Measurements from ENCODE around the gene TAS2R50. TPM values are rescaled to one million over a fixed set of nuclear protein-coding genes. Genes with fewer than 3 reads are reported as not detected.
A peak's percentile ranks its signal among the peaks of the same experiment; 100 is the strongest.
"Not testable (repeated sequence)": the region's sequence is repeated elsewhere in the genome, so short reads cannot be mapped to it uniquely, and the experiment has no call there.

TAS2R50 gene
- under 1 TPM in 1 of 3 donors, not detected in 2; 0.35 TPM for total RNA-seq

DNA sequence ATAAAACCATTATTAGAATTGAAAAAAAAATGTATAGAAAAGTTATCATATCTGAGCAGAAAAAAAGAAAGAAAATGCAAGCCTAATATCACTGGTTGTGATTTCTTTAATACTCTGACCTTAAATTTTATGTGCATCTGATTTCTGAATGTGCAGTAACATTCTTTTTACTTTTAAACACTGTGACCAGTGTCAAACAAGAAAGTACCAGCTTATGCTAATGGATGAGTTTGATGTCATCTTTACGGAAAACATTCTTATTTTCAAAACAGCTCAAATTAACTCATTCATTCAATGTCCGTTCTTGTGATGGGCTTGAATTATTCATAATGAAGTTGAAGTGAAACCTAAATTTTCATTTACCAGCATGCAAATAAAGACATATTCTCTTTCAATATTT is at the start of gene TAS2R50:
Gene TAS2R50 (minus strand): TSS at position 101 of the 400 bp plus-strand sequence. CDS start 52 bp downstream, at position 49.
- ATAC-seq, result no peak
- no peak within 1 kb of the TSS for H3K4me3 Mint-ChIP-seq

GRCh38 chr12:11033959-11034358 is 47.2 kb upstream of the TAS2R50 start:
- not testable (repeated sequence) for H3K4me3 Mint-ChIP-seq; H3K27me3 Mint-ChIP-seq (ENCODE audit: low read depth); H3K9me3 Mint-ChIP-seq; DNase-seq; H3K4me1 Mint-ChIP-seq (ENCODE audit: low read depth)
- ATAC-seq, result peak; percentile 56 to 78
- H3K36me3 Mint-ChIP-seq (ENCODE audit: insufficient read depth), result peaks cover 29% of the 10 kb centered on the region

More for the DNA sequence above, at the start of gene TAS2R50:
- peaks cover 19% of the 10 kb centered on the region for H3K4me1 Mint-ChIP-seq (ENCODE audit: low read depth)
- no peaks in the 10 kb centered on the region for H3K27me3 Mint-ChIP-seq (ENCODE audit: low read depth)
- peaks cover 13% of the 10 kb centered on the region for H3K36me3 Mint-ChIP-seq (ENCODE audit: insufficient read depth)
- no peak for DNase-seq
- no peaks in the 10 kb centered on the region for H3K9me3 Mint-ChIP-seq

- no peak for ATAC-seq
- H3K36me3 Mint-ChIP-seq (ENCODE audit: insufficient read depth), result peaks cover 35% of the 10 kb centered on the region
- H3K9me3 Mint-ChIP-seq, result no peaks in the 10 kb centered on the region
- DNase-seq, result no peak
- H3K27me3 Mint-ChIP-seq (ENCODE audit: low read depth), result no peaks in the 10 kb centered on the region
- peaks cover 2% of the 10 kb centered on the region for H3K4me1 Mint-ChIP-seq (ENCODE audit: low read depth)
- H3K4me3 Mint-ChIP-seq, result no peak within 1 kb of the TSS
Observed at GRCh38 chr12:11031307-11031706, 44.6 kb upstream of the TAS2R50 start, which contains the start of gene TAS2R31. Gene TAS2R31, minus strand, starts transcription at chr12:11031407. Its CDS starts 72 bp downstream, at chr12:11031335.

- Mint-ChIP-seq H3K4me3 (no peak overlapping the region), H3K27me3 (ENCODE audit: low read depth) (no peaks in the 10 kb centered on the region), H3K4me1 (ENCODE audit: low read depth) (peaks cover 4% of the 10 kb centered on the region), H3K9me3 (peaks cover 8% of the 10 kb centered on the region), H3K36me3 (ENCODE audit: insufficient read depth) (peaks cover 33% of the 10 kb centered on the region)
- no peak for ATAC-seq
- no peak for DNase-seq
Observed at GRCh38 chr12:11026118-11026517, 39.4 kb upstream of the TAS2R50 start.

- H3K9me3 Mint-ChIP-seq, result peaks cover 8% of the 10 kb centered on the region
- H3K36me3 Mint-ChIP-seq (ENCODE audit: insufficient read depth), result peaks cover 24% of the 10 kb centered on the region
- no peak overlapping the region for H3K4me3 Mint-ChIP-seq
- ATAC-seq, result no peak
- DNase-seq, result no peak
- no peaks in the 10 kb centered on the region for H3K27me3 Mint-ChIP-seq (ENCODE audit: low read depth)
- H3K4me1 Mint-ChIP-seq (ENCODE audit: low read depth), result peaks cover 2% of the 10 kb centered on the region
Observed at GRCh38 chr12:11023387-11023786, 36.7 kb upstream of the TAS2R50 start.

DNA sequence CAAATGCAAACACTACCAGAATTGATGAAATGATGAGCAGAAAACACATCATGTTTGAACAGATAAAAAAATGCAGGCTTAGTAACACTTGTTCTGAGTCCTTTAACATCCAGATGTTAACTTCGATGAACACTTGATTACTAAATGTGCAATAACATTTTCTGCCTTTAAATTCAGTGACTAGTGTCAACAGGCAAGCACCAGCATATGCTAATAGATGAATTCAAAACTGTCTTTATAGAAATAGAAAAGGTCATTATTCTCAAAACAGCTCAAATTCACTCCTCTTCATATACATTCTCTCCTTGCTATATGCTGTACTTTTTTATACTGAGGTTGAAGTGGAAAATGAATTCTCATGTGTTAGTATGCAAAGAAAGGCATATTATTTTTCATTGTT is 35.8 kb upstream of the TAS2R50 start, which contains the start of gene TAS2R19:
Gene TAS2R19 (minus strand): TSS at position 101 of the 400 bp plus-strand sequence. CDS start 49 bp downstream, at position 52.
- Mint-ChIP-seq H3K9me3 (peaks cover 8% of the 10 kb centered on the region), H3K4me1 (ENCODE audit: low read depth) (peaks cover 2% of the 10 kb centered on the region), H3K27me3 (ENCODE audit: low read depth) (no peaks in the 10 kb centered on the region), H3K36me3 (ENCODE audit: insufficient read depth) (peaks cover 19% of the 10 kb centered on the region), H3K4me3 (no peak within 1 kb of the TSS)
- ATAC-seq (no peak), DNase-seq (no peak)

DNA sequence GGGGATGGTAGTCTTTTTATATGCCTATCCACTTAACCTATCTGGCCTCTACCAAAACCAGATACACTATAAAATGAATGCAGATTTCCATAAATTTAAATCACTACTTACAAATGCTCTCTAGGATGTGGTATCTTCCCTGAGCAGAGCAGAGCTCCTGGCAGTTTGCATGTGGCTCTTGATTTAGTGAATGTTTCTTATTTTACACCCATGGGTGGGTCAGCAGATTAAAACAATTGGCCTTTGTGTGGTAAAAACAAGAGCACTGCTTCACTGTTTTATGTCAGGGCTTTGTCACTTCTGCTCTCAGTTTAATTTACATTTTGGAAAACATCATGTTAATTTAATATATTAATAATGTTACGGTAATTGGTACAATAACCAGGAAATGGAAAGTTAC is 30.2 kb upstream of the TAS2R50 start:
- ATAC-seq (no peak), DNase-seq (no peak)
- Mint-ChIP-seq H3K4me3 (no peak overlapping the region), H3K36me3 (ENCODE audit: insufficient read depth) (peaks cover 16% of the 10 kb centered on the region), H3K9me3 (no peaks in the 10 kb centered on the region), H3K27me3 (ENCODE audit: low read depth) (no peaks in the 10 kb centered on the region), H3K4me1 (ENCODE audit: low read depth) (no peaks in the 10 kb centered on the region)

GRCh38 chr12:11015775-11016430 is 29.2 kb upstream of the TAS2R50 start:
- H3K36me3 Mint-ChIP-seq (ENCODE audit: insufficient read depth), result peaks cover 13% of the 10 kb centered on the region
- H3K27me3 Mint-ChIP-seq (ENCODE audit: low read depth), result no peaks in the 10 kb centered on the region
- H3K4me1 Mint-ChIP-seq (ENCODE audit: low read depth), result no peaks in the 10 kb centered on the region
- ATAC-seq (no peak), DNase-seq (no peak)
- no peaks in the 10 kb centered on the region for H3K9me3 Mint-ChIP-seq
- H3K4me3 Mint-ChIP-seq, result no peak overlapping the region

- no peak for ATAC-seq
- Mint-ChIP-seq H3K4me3 (no peak overlapping the region), H3K36me3 (ENCODE audit: insufficient read depth) (peaks cover 13% of the 10 kb centered on the region), H3K4me1 (ENCODE audit: low read depth) (no peaks in the 10 kb centered on the region), H3K9me3 (no peaks in the 10 kb centered on the region), H3K27me3 (ENCODE audit: low read depth) (no peaks in the 10 kb centered on the region)
- no peak for DNase-seq
Observed at GRCh38 chr12:11014234-11014633, 27.5 kb upstream of the TAS2R50 start.

DNA sequence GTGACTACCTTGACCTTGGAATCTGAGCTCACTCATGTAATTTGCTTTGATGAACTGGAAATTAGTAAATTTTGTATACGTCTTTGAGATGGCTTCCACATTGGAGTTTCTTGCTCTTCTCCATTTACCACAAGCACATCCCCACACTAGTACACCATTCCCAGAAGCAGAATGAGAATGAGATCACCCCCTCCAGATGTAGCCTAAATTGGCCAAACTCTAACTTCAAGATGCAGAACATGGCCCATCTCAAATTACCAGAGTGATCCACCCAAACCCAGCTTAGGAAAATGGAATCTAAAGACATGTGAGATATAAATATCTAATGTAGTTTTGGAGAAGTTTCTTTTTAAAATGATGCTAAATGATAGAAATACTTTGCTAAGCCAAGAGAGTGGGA is 20.9 kb upstream of the TAS2R50 start:
- no peaks in the 10 kb centered on the region for H3K27me3 Mint-ChIP-seq (ENCODE audit: low read depth)
- ATAC-seq (no peak), DNase-seq (no peak)
- H3K9me3 Mint-ChIP-seq, result no peaks in the 10 kb centered on the region
- H3K4me3 Mint-ChIP-seq, result no peak overlapping the region
- H3K4me1 Mint-ChIP-seq (ENCODE audit: low read depth), result no peaks in the 10 kb centered on the region
- peaks cover 16% of the 10 kb centered on the region for H3K36me3 Mint-ChIP-seq (ENCODE audit: insufficient read depth)

DNA sequence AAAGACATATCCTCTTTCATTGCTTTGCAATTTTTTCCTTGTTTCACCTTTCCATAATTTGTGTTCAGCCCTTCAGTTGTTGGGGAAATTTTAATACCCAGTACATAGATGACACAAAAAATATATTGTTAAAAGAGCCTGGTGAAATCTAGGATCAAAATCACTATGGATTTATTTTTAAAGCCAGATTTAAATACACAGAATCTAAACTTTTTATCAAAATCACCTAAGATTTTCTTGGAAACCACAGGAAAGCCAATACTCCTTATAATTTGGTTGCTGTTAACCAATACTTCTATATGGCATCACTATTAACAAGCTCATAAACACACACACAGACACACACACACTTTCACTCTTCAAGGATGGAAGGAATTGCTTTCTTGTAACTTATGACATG is 11.5 kb upstream of the TAS2R50 start, which contains the start of gene TAS2R20:
Gene TAS2R20 (minus strand): TSS at position 101 of the 400 bp plus-strand sequence. CDS start 429 bp downstream, outside the sequence.
- no peak within 1 kb of the TSS for H3K4me3 Mint-ChIP-seq
- no peaks in the 10 kb centered on the region for H3K4me1 Mint-ChIP-seq (ENCODE audit: low read depth)
- no peaks in the 10 kb centered on the region for H3K27me3 Mint-ChIP-seq (ENCODE audit: low read depth)
- DNase-seq, result no peak
- H3K9me3 Mint-ChIP-seq, result peaks cover 3% of the 10 kb centered on the region
- peaks cover 24% of the 10 kb centered on the region for H3K36me3 Mint-ChIP-seq (ENCODE audit: insufficient read depth)
- ATAC-seq, result no peak

DNA sequence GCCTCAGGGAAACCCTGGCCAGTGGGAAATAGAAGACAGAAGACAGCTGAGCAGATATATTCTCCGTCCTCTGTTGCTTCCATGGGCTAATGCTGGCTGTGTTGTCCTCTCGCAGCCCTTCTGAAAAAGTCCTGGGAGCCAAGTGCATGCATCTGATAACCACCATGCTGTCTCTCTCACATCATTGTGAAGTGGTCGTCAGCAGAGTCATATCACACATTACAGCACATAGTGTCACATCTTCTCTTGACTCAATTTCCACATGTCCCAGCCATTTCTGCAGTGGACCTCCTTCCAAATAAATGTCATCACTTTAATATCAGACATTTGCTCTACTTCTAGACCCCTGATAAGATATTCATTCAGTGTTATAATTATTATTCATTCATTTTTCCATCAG is 7.6 kb upstream of the TAS2R50 start:
- Mint-ChIP-seq H3K4me1 (ENCODE audit: low read depth) (no peaks in the 10 kb centered on the region), H3K9me3 (no peaks in the 10 kb centered on the region), H3K36me3 (ENCODE audit: insufficient read depth) (peaks cover 30% of the 10 kb centered on the region), H3K27me3 (ENCODE audit: low read depth) (no peaks in the 10 kb centered on the region), H3K4me3 (no peak overlapping the region)
- DNase-seq, result no peak
- no peak for ATAC-seq

GRCh38 chr12:10989107-10989506 is 2.4 kb upstream of the TAS2R50 start:
- Mint-ChIP-seq H3K27me3 (ENCODE audit: low read depth) (no peaks in the 10 kb centered on the region), H3K36me3 (ENCODE audit: insufficient read depth) (peaks cover 13% of the 10 kb centered on the region), H3K4me3 (no peak overlapping the region), H3K9me3 (no peaks in the 10 kb centered on the region), H3K4me1 (ENCODE audit: low read depth) (peaks cover 3% of the 10 kb centered on the region)
- ATAC-seq, result peak; percentile 77 to 80
- no peak for DNase-seq

- ATAC-seq, result peak; percentile 92 to 95
- Mint-ChIP-seq H3K9me3 (no peaks in the 10 kb centered on the region), H3K27me3 (ENCODE audit: low read depth) (no peaks in the 10 kb centered on the region), H3K4me3 (no peak overlapping the region), H3K36me3 (ENCODE audit: insufficient read depth) (peaks cover 8% of the 10 kb centered on the region), H3K4me1 (ENCODE audit: low read depth) (peaks cover 31% of the 10 kb centered on the region)
- no peak for DNase-seq
Observed at GRCh38 chr12:10982244-10982643, 4.5 kb downstream of the TAS2R50 start.

- Mint-ChIP-seq H3K36me3 (ENCODE audit: insufficient read depth) (peaks cover 9% of the 10 kb centered on the region), H3K27me3 (ENCODE audit: low read depth) (no peaks in the 10 kb centered on the region), H3K4me3 (no peak overlapping the region), H3K4me1 (ENCODE audit: low read depth) (peaks cover 6% of the 10 kb centered on the region), H3K9me3 (no peaks in the 10 kb centered on the region)
- ATAC-seq (no peak), DNase-seq (no peak)
Observed at GRCh38 chr12:10974965-10975364, 11.7 kb downstream of the TAS2R50 start.
